ENCODE data around the gene FBXO10.
"Not testable (repeated sequence)": the region's sequence is repeated elsewhere in the genome, so short reads cannot be mapped to it uniquely, and the experiment has no call there.

FBXO10 gene

DNA sequence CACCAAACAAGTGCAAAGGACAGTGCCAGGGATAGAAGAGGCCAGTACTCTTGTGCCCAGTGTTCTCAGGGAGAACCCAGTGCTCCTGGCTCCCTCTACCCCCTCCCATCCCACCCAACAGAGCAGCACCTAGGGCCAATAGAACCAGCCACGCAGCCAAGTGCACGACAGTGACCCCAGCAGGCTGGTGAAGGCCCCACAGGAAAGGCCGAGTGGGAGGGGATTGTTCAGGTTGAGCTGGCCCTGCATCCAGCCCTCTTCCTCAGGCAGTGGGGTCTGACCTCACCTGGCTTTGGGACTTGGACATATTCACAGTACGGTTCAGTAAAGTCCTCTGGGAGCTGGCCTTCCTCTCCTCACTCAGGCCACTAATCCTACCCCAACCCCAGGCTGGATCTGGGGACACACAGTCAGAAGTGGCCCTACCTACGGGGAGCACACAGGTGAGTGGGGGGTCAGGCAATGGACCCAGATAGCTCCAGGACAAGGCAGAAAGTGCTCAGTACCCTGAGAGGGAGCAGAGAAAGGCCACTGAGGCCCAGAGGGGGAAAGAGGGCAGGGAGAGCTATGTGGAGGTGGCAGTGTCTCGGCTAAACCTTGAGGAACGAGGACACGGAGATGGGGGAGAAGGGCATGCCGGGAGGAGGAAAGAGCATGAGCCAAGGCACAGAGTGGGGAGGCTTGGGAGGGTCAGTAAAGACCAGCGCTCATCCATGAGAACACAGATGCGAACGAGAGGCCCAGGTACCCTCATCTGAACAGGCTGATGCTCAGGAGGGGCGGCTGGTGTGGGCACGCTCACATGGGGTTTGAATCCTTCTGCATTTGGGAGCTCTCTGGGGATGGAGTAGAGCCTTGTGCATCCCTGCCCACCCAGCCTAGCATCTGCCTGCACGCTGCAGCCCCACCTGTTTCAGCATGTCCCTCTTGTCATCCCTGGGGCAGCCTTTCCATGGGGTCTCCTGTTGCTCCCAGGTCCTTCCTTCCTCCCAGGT is 64.9 kb downstream of the FBXO10 start:
- no peak for DNase-seq (ENCODE audit: low read depth)

DNA sequence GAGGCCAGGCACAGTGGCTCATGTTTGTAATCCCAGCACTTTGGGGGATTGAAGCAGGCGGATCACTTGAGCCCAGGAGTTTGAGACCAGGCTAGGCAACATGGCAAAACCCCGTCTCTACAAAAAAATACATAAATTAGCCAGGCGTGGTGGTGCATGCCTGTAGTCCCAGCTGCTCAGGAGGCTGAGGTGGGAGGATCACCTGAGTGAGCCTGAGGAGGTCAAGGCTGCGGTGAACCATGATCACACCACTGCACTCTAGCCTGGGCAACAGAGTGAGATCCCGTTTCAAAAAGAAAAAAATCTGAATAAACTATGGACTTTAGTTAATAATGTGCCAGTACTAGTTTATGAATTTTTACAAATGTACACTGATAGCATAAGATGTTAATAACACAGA is 66.1 kb downstream of the FBXO10 start:
- not testable (repeated sequence) for DNase-seq (ENCODE audit: low read depth)

DNA sequence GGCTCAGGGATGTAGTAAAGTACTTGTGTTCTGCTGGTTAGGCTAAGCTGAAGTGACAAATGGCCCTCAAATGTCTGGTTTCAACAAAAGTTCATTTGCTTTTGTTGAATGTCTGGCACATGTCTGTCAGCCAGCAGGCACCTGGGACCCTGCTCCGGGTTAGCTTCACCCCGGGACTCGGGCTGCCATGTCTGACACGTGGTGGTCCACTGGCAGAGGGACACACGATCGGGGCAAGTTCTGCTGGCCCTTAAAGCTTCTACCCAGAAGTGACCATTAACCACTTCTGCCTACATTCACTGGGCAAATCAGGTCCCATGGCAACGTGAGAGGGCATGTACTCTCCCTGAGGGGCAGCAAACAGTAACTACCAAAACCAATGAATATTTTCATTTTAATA is 66.6 kb downstream of the FBXO10 start:
- no peak for DNase-seq (ENCODE audit: low read depth)

DNA sequence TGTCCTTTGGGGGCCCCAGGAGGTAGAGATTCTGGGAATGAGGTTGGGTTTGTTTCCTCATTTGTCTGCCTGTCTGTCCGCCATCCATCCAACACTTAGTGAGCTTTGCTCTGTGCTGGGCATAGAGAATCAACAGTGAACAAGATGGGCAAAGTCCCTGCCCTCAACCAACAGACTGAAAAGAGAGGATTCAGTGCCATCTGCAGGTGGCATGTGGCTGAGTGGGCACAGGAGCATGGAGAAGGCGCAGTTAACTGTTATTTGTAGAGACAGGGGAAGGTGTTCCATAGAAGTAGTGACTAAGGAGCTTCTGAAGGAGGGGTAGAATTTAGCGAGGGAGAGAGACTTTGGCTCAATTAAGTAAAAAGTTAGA is 67.4 kb downstream of the FBXO10 start:
- no peak for DNase-seq (ENCODE audit: low read depth)

DNA sequence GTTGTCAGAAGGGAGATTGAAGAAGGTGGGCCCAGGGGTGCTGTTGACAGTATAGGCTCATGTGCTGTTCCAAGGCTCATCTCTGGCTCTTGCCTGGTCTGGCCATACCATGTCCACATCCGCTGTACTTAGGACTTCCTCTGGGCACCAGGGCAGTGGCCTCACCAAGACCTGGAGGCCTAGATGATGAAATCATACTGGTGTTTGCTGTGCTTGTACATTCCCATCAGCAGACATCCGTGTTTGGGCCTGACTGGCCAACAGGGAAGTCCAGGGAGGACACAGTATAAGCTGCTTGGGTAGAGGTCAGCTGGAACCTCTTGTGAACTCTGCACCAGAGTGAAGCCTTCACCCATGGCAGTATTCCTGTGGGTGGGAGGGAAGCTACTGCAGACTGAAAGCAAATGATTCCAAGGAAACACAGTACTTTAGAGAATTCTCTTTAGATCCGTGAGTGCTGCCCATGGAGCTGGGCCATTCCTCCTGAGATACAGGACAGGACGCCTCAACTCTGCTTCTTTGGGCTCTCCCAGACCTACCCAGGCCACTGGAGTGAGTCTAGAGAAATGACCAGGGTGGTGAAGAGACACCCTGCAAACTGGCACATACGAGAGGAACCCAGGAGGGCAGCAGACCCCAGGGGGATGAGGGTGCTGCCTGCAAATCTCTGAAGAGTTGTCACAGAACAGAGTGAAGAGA is 67.9 kb downstream of the FBXO10 start:
- peak; percentile 39 for DNase-seq (ENCODE audit: low read depth)

DNA sequence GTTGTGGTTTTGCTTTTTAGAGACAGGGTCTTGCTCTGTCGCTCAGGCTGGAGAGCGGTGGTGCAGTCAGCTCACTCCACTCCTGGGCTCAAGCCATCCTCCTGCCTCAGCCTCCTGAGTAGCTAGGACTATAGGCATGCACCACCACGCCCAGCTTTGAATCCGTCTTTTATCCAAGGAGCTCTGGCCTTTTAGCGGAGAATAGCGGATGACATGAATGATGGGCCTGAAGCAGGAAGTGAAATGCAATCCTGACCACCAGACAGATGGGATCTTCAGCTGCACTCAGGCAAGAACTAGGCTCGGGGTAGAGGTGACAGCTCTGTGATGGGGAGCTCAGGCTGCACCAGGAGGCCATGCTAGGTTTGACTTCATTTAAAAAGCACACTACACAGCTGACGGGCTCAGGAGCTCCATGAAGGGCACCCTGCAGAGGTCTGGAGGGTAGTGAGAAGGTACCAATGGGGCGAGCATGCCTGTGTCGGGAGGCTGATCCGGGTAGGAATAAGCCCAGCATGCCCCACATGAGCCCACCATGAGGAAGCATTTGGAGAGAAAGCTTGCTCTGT is 68.5 kb downstream of the FBXO10 start:
- no peak for DNase-seq (ENCODE audit: low read depth)

DNA sequence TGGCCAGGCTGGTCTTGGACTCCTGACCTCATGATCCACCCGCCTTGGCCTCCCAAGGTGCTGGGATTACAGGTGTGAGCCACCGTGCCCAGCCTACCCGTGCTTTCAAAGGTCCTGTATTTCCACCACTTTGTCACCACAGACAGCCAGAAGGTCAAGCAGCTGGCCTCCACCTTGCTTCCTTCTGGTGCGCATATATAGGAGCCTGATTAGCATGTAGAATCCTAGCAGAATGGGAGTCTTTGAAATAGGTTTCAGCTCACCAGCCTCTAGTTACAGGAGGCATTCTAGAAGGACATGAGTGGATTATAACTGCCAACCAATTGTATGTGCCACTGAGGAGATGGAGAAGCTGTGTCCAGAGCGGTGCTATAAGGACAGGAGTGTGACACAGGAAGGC is 71.6 kb downstream of the FBXO10 start:
- no peak for DNase-seq (ENCODE audit: low read depth)

DNA sequence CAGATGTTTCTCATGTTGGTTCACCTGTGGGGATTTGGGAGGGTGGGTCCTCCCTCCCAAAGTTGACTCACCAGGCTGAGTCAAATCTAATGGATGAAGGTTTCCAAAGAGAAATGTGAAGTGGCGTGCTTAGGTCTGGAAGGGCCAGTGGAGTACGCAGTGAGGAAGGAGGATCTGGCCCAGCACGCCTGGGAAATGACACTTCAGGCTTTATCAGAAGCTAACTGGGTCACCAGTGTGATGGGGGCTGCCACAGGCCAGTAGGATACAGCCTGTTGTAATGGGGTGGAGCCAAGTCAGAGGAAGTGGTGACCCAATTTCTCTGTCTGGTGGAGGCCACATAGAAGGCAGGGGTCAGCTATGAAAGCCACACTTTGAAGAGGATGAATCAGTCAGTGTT is 72.4 kb downstream of the FBXO10 start:
- peak; percentile 83 for DNase-seq (ENCODE audit: low read depth)

DNA sequence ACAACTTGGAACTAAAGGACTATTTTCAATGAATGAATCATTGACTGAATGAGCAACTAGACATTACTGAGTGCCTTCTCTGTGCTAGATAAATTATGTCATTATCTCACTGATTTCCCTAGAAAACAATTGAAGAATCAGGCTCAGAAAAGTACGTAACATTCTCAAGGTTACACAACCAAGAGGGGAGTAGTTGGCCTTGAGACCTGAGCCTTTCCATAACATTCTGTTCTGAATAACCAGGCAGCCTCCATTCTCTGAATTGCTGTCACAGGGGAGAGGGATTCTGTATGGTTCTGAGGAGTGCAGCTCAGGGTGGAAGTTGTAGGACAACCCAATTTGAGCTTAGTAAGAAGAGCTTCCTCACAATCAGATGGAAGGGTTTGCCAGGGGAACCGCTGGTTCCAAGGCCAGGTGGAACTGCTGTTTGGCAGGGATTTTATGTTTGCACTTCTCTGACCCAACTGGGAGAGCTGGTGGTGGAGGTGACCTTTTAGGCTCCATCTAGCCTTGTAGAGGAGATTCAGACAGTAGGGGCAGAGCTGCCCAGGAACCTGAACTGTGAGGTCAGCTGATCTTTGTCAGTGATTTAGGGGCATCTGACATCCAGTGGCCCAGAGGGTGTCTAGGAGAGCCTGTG is 74.1 kb downstream of the FBXO10 start:
- DNase-seq (ENCODE audit: low read depth), result peak; percentile 39

DNA sequence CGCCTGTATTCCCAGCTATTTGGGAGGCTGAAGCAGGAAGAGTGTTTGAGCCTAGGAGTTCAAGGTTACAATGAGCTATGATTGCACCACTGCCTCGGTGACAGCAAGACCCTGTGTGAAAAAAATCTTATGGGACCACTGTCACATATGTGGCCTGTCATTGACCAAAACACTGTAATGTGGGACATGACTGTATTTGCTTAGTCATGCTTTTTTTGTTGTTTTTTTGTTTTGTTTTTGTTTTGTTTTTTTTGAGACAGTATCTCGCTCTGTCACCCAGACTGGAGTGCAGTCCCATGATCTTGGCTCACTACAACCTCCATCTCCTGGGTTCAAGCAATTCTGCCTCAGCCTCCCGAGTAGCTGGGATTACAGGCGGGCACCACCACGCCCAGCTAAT is 76.9 kb downstream of the FBXO10 start:
- DNase-seq (ENCODE audit: low read depth), result no peak

DNA sequence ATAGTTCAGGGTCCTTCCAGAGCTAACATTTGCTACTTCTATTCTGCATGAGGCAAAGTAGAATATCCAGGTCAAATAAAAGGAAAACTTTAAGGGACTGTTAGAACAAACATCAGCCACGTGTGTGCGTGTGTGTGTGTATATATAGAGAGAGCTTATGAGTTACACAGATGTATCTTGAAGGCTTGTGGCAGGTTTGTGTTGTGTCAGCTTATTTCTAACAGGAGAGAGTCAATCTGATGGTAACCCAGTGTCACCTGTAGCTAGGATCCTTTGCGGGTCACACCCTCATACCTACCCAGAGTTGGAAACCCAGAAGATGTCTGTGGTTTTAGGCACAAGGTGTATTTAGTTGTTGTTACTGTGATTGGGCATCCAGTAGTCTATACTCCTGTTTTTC is 77.7 kb downstream of the FBXO10 start:
- DNase-seq (ENCODE audit: low read depth), result no peak

DNA sequence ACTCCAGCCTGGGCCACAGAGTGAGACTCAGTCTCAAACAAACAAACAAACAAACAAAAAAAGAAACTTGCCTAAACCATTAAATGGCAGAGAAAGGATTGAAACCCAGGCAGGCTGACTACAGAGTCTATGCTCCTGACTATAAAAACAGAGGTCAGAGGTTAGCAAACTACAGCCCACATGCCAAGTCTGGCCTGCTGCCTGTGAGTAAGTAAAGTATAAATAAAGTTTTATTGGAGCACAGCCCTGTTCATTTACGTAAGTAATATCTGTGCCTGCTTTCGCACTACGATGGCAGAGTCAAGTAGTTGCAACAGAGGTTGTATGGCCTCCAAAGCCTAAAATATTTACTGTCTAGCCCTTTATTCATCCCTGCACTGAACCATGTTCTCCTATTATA is 78.9 kb downstream of the FBXO10 start:
- DNase-seq (ENCODE audit: low read depth), result no peak

DNA sequence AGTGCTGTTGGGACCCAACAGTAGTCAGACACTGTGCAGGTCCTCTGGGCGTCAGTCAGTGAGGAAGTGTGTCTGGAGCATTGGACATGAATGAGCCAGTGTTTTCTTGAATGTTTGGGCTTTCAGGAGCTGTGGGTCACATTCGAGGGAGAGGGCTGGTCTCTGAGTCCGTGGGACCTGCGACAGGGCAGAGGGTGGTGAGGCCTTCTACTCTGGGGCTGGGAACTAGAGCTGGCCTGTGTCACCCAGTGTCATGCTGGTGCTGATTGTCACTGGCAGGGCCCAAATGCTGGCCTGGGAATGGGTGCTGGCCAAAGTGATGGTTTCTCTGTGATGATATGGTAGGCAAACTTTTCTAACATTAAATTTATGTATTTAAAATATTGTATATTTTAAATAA is 80.2 kb downstream of the FBXO10 start:
- DNase-seq (ENCODE audit: low read depth), result no peak

DNA sequence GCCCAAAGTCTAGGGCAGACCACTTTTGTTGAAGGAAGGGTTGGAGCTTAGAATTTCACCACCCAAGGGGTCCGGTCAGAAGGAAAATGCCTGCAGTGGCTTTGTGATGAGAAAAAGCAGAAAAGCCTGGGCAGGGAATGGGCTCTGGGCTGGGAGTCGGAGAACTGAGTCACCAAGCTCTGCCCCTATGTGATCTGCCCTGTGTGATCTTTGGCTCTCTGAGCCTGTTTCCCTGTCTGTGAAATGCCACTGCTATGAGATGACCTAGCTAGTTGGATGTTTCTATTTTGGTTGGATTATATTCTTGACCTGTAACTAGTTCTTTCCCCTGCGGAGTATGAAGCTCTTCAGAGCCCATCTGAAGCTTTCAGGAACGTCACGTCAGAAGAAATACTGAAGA is 80.6 kb downstream of the FBXO10 start:
- DNase-seq (ENCODE audit: low read depth), result no peak

DNA sequence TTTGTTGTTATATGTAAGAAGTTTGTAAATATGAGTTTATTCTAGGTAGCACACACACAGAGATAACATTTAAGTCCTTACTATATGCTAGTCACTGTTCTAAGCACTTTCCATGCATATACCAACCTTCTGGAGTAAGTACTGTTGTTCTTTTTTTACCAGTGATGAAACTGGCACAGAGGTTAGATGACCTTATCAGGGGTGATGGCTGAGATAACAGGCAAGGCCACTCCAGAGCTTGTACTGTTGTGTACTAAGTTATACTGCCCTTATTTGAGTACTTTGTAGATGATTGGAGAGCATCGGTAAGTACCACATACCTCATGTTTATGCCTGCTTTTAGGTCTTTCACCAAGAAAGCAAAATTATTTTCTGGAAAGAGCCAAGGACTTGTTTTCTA is 84.2 kb downstream of the FBXO10 start:
- DNase-seq (ENCODE audit: low read depth), result no peak

DNA sequence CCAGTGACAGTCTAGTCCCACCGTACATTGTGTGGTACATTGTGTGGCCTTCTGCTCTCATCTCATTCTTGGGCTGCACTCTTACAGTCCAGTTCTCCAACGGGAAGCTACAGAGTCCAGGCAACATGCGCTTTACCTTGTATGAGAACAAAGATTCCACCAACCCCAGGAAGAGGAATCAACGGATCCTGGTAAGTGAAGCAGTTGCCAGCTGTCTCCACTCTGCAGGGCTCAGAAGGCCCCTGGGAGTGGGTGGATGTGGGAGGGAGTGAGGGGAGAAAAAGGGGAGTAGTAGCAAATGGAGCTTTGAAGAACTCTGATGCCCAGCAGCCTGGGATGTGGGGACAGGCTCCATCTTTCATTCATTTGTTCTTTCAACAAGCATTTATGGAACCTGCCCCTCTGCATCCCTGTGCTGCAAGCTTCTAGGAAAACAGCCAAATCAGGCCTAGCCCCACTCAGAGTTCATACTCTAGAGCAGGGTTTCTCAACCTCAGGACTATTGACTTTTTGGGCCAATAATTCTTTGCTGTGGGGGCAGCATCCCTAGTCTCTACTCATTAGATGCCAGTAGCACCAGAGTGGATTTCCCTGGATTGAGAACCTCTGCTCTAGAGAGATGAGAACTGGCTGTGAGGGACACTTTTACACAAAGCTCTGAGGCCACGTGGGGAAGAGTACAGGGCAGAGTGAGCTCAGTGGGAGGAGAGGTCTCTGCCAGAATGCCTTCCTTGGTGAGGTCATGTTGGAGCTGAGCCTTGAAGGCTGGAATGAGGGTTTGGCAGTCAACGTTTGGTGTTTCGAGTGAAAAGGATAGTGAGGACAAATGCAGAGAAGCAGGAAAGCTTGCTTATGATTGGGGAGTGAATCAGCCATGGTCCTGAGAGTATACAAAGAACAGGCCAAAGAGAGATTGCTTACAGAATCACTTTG is 89.3 kb downstream of the FBXO10 start:
- peak; percentile 97 for DNase-seq (ENCODE audit: low read depth)

DNA sequence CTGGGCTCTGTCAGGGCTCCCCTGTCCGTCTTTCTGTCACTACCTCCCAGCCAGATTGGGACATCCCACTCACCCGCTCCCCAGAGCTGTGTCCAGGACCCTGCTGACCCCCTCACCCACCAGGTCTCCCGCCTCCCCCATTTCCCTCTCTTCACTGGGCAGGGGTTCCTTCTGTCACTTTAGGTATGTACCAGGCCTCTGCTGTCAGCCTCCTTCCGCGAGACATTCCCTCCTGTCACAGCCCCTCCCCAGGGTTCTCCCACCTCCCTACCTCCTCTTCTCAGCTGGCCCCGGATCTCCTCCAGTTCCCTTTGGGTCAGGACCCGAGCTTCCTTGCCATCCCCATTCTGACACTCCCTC is 89.9 kb downstream of the FBXO10 start:
- no peak for DNase-seq (ENCODE audit: low read depth)

DNA sequence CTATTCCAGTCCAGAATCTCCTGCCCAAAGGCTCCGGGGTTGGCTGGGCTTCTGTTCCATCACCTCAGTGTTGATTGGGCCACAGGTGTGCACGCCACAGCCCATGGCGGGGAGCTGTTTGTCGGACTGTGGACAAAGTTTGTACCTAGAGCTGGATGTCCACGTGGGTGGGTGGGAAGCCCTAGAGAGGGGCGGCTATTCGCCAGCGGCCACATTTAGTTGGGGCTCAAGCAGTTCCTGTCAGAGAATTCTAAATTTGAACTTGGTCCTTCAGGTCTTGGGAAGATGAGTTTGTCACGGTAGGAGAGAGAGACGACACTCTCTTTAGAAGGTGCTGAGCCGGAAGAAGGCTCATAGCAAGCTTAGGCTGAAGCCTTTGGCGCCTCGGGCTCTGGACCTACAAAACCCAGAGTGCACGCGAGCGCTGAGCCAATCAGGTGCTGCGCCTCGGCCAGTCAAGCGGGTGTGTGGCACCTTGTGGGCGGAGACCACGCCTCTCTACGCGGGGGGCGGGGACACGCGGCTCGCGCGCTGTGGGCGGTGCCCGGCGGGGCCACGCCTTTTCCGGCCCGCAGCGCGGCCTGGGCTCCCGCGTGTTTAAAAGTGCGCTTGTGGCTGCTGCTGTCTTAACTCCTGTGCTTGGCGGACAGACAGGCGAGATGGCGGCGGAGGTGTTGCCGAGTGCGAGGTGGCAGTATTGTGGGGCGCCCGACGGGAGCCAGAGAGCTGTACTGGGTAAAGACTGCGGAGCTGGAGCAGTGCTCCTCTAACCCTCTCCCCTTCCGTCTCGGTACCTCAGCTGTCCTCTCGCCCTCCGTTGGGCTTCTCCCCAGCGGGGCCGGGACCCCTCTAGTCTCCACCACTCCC is 90.6 kb downstream of the FBXO10 start, which contains the start of gene POLR1E:
Gene POLR1E (plus strand): TSS at position 560 of the 867 bp plus-strand sequence. CDS start 100 bp downstream, at position 660.
- DNase-seq (ENCODE audit: low read depth), result peak; percentile 91

DNA sequence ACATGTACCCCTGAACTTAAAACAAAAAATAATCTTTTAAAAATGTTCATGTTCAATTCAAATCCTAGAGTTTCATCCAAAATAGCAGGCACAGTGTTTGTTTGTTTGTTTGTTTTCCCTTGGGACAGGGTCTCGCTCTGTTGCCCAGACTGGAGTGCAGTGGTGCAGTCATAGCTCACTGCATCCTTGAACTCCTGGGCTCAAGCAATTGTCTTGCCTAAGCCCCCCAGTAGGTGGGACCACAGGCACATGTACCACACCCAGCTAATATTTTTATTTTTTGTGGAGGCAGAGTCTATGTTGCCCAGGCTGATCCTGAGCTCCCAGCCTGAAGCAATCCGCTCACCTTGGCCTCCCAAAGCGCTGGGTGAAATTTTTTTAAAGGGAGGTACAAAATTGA is 95.4 kb downstream of the FBXO10 start:
- no peak for DNase-seq (ENCODE audit: low read depth)

DNA sequence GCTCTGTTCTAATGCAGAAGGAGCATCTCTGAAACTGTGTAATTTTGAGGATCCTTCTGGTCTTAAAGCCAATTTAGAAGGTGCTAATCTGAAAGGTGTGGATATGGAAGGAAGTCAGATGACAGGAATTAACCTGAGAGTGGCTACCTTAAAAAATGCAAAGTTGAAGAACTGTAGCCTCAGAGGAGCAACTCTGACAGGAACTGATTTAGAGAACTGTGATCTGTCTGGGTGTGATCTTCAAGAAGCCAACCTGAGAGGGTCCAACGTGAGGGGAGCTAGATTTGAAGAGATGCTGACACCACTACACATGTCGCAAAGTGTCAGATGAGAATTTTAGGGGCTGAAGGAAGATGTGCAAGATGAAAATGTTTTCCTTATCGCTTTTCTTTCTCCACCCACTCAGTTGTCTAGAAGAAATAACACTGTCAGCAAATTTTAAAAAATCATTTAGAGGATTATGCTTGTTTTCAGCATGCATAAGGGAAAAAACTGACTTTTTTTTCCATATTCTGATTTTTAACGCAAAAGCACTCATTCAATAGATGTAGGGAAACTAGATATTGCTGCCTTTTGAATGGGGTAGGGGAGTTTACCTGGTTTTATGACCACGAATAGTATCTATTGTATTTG is 98.1 kb downstream of the FBXO10 start:
- not testable (repeated sequence) for DNase-seq (ENCODE audit: low read depth)

Data from iris pigment epithelial cell (primary cell).